GM23338 (cell line): Measurements from ENCODE around the gene ZSCAN31. TPM values are rescaled to one million over a fixed set of nuclear protein-coding genes. Genes with fewer than 3 reads are reported as not detected.

ENCODE experiments used
- ETS1 ChIP-seq: IDR thresholded peaks from 2 replicates; pipeline ENCODE4 v1.6.1; 2016; ENCODE audit warnings: antibody characterized with exemption
- JUNB ChIP-seq: IDR thresholded peaks from one replicate; pipeline ENCODE4 v1.6.1; 2016; ENCODE audit warnings: antibody characterized with exemption; ENCODE audit not compliant: unreplicated experiment
- POLR2AphosphoS5 ChIP-seq: IDR thresholded peaks from 2 replicates; pipeline ENCODE4 v1.6.1; 2016; ENCODE audit warnings: antibody characterized with exemption, low read depth
- REST ChIP-seq: IDR thresholded peaks from one replicate; pipeline ENCODE4 v1.6.1; 2018; ENCODE audit warnings: antibody characterized with exemption; ENCODE audit not compliant: unreplicated experiment
- ZNF462 ChIP-seq: fragments of 250-450 bp; sonication (Bioruptor Pico); IDR thresholded peaks from 2 replicates; pipeline ENCODE4 v1.5.0; 2020; ENCODE audit warnings: mild to moderate bottlenecking, moderate library complexity
- polyA plus RNA-seq: library from polyadenylated mRNA; unstranded; fragments of >200 nt; fragmentation: Nextera tagmentation; extraction: Ambion mirVana; gene quantifications from 2 replicates; pipeline ENCODE4 v1.2.1, GENCODE V29; 2016
- total RNA-seq: library from RNA; depleted of rRNA; stranded (reverse); fragments of >200 nt; shearing (Covaris generic); gene quantifications from 2 replicates; pipeline ENCODE4 v1.2.3, GENCODE V29; 2014

Gene ZSCAN31
- total and polyA plus RNA-seq, 2 experiments from 2014 or later: 3.1 to 4.7 TPM

- no peak for TF ChIP-seq ZNF462
- no peak for TF ChIP-seq JUNB
- no peak for TF ChIP-seq REST
- no peak for TF ChIP-seq POLR2AphosphoS5
- no peak for TF ChIP-seq ETS1
Observed at GRCh38 chr6:28373925-28374324, 38.0 kb upstream of the ZSCAN31 start (continued).
